ENCODE results near the gene U2SURP.
"Not testable (repeated sequence)": the region's sequence is repeated elsewhere in the genome, so short reads cannot be mapped to it uniquely, and the experiment has no call there.

Gene U2SURP

DNA sequence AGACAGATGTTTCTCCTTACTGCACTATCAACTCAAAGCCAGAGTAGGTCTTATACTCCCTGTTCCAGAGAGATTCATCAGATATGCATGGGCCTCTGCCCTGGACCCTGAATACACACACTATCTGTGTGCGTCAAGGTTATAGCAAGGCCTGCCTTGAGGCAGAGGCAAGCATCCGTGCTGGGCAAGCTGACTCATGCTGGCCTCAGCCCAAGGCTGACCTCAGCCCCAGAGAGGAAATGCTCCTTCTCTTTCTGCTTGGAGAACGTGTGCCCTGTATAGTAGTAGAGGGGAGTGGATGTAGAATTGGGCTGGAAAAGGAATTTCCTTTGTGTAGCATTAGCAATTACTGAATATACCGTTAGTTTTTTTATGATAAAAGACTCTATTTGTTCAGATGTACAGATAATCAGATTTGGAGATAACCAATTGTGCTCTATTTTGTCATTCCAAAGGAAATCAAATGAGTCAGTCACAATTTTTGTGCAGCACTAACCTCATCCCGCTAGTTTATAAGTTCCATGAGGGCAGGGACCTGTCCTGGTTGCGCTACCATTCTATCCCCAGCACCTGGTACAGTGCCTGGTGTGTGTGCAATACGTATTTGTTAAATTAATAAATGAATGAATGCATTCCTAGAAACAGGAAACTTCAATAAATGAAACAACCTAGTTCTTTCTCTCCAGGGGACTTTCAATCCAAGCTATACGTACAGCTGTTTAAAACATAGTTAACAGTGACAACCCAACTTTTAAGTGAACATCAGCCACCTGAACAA is 24.6 kb upstream of the U2SURP start:
- DNase-seq = peak; percentile 90

DNA sequence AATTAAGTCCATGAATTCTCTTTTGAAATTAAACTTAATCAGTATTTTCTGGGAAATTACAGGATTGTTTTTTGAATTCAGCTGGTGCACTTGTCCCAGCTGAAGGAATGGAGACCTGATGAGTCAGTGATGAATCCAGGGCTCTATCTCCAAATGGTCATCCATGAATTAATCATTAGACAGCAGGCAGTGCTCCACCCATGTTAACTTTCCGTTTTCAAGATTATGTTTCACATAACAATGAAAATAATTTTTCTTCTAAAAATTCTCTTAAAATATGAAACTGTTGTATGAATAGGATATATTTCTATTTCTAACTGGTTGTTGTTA is 24.0 kb upstream of the U2SURP start:
- no peak for DNase-seq

DNA sequence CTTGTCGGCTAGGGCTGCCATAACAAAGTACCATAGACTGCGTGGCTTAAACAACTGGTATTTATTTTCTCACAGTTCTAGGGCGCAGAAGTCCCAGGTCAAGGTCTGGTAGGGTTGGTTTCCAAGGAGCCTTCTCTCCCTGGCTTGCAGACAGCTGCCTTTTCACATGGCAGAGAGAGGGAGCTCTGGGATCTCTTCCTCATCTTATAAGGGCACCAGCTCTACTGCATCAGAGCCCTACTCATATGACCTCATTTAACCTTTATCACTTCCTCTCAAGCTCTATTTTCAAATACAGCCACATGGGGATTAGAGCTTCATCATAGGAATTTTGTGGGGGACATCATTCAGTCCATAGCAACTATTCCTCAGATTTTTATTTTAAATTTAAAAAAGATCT is 20.3 kb upstream of the U2SURP start:
- DNase-seq = no peak

DNA sequence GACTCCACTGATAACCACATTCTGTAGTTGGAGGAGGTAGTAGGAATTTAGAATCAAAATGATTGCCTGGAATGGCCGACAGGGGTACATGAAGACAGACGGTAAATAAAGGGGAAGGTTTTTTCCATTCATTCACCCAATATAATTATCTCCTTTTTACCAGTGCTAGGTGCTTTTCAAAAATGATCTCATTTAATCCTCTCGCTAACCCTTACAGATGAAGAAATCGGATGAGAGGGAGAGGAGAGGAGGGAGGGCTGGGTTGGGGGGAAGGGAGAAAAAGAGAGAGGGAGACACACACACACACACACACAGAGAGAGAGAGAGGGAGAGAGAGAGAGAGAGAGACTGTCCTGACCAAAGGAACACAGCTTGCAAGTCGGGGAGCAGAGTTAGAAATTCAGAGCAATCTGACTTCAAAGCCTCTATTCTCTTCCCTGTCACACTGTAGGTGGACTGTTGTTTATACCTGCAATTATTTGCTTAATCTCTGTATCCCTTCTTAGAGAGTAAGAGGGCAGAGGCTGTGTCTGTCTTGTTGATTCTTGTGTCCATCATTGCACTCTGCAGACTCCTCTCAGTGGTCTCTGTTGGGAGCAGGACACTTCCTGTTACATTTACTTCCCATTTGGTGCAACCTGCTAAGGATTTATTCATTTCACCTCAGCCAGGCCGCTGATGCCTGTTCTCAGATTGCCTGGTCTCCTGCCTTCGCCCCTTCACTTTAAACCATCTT is 19.2 kb upstream of the U2SURP start:
- DNase-seq = no peak

DNA sequence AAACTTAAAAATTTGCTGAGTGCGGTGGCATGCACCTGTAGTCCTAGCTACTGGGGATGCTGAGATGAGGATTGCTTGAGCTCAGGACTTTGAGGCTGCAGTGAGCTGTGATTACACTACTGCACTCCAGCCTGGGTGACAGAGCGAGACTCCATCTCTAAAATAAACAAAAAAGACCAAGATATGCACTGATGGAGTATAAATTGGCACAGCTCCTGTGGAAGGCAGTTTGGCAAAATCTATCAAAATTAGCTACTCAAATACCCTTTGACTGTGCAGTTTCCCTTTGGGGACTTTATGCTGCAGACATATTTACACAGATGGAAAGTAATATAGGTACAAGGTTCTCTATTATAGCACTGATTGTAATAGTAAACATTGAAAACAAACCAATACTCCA is 18.1 kb upstream of the U2SURP start:
- no peak for DNase-seq

DNA sequence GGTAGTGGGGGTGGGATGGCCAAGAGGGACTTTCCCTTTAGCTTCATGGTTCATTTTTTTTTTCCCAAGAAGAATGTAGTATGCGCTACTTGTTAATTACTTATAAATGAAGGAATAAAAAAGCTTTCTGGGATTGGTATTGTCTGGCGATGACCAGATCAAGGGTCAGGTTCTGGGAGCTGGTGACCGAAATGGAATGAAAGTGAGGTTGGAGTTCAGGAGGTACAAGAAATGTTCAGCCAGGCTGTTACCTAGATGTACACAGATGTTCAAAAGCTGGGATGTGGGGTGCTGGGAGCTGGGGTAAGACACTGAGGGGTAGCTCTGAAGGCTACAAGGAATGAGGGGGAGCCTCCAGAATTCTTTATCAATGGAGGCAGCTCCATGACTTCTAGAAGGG is 17.1 kb upstream of the U2SURP start:
- DNase-seq = no peak

DNA sequence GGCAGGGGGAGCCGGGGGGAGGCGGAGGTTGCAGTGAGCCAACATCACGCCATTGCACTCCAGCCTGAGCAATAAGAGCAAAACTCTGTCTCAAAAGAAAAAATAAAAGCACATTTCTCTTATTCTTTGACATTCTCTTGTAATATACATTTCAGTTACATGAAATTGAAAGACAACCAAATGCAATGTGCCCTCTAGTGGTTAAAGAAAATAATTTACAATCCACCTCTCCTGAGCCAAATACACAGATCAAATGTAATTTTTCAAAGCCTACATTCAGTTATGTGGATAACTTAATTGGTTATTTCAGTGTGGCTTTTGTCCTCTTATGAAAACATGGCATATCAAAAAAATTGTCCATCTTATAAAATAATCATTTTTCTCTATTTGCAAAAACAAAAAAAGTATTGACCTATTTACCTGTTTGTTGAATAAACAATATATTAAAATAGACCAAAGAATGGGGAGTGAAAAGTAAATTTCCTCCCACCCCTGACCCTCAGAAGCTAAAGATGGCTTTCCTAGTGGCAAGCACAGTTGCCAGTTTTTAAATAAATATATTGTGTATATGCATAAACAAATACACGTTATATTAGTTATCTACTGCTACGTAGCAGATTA is 14.2 kb upstream of the U2SURP start:
- DNase-seq = peak; percentile 41

DNA sequence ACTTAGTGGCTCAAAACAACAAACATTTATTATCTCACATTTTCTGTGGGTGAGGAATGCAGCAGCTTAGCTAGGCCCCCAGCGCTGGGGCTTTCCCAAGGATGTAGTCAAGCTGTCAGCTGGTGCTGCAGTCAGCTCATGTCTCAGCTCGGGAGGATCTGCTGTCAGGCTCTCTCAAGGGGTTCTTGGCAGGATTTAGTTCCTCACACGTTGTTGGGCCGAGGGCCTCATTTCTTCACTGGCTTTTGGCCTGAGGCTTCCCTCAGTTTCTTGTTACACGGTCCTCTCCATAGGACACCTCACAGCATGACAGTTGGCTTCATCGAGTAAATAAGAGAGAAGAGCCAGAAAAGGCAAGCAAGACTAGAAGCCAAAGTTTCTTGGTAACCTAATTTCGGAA is 13.7 kb upstream of the U2SURP start:
- DNase-seq = peak; percentile 25

DNA sequence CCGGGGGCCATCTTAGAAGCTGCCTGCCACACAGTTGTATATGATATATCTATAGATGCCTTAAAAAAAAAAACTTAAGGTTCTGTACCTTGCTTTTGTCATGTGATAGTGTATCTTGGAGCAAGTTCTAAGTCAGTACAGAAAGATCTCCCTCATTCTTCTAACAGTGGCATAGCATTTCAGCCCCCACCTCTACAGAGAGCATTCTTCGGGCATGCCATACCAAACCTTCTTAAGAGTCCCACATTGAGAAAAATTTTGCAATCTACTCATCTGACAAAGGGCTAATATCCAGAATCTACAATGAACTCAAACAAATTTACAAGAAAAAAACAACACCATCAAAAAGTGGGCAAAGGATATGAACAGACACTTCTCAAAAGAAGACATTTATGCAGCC is 13.1 kb upstream of the U2SURP start:
- not testable (repeated sequence) for DNase-seq

DNA sequence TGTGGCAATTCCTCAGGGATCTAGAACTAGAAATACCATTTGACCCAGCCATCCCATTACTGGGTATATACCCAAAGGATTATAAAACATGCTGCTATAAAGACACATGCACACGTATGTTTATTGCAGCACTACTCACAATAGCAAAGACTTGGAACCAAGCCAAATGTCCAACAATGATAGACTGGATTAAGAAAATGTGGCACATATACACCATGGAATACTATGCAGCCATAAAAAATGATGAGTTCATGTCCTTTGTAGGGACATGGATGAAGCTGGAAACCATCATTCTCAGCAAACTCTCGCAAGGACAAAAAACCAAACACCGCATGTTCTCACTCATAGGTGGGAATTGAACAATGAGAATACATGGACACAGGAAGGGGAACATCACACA is 12.5 kb upstream of the U2SURP start:
- not testable (repeated sequence) for DNase-seq

DNA sequence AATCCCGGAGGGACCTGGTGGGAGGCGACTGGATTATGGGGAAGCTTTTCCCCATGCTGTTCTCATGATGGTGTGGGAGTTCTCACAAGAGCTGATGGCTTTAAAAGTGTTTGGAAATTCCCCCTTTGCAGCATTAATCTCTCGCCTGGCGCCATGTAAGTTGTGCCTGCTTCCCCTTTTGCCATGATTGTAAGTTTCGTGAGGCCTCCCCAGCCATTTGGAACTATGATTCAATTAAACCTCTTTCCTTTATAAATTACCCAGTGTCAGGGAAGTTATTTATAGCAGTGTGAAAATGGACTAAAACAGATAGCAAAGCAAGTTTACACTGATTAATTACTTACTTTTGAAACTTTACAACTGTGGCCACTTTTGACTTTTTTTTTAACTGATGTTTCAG is 10.6 kb upstream of the U2SURP start:
- no peak for DNase-seq

DNA sequence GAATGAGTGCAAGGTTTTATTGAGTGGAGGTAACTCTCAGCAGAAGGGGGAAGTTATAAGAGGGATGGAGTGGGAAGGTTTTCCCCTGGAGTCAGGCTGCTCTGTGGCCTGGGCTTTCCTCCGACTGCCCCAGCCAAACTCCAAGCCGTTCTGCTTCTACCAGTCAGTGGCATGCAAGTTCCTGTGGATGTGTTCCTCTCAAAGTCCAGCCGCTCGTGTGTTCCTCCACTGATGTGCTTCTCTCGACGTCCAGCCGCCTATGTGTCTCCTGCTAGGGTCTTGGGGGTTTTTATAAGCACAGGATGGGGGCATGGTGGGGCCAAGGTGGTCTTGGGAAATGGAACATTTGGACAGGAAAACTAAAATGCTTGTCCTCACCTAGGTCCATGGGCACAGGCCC is 9.0 kb upstream of the U2SURP start:
- DNase-seq = no peak

DNA sequence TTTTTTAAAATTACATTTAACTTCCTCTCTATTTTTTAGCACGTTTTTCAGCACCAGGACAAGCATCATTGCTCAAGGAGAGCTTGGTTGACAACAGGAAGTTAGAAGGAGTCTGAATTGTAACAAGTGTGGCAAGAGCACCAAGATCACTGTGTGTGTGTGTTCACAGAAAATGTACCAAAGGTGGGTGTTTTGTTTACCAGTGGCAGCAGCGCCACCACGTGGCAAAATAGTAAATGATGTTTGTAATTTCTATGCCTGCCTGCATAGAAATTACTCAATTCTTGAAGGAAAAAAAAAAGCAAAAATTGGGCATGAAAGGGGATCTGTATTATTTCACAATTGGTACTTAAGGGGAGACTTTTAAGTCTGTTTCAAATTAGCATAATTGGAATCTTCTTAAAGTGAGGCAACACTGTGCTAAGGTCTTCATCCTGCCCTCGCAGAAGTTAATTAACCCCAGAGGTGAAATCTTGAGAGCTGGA is 7.4 kb upstream of the U2SURP start:
- peak; percentile 61 for DNase-seq

DNA sequence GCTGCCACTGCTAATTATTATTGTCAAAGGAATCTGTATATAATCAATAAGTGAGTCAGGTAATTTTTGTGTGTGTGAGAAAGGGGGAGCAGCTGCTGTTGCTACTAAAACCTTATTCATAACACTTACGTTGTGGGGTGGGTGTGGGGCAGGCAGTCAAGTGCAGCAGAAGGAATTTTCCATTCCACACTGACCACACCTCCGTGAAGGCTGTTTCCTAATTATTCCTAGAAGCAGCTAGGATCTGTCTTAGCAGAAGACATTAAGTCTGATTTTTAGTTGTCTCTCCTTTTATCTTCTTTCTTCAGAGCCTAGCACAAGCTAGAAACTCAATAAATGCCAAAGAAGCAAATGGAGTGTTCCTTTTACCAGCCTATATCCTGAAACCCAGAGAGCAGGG is 4.0 kb upstream of the U2SURP start:
- no peak for DNase-seq

DNA sequence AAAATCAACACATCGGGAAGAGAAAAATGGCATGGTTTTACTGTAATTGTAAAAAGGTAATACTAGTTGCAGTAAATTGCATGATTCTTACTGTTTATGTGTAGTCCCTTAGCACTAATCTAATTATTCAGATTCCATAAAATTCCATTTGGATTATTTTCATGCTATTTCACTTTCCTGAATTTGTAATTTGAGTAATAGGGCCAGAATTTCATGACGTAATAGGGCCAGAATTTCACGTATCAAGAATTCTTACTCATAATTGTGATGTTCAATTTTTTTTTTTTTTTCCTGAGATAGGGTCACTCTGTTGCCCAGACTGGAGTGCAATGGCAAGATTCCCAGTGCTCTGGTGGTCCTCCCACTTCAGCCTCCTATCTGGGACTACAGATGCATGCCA is 2.9 kb upstream of the U2SURP start:
- peak; percentile 71 for DNase-seq

DNA sequence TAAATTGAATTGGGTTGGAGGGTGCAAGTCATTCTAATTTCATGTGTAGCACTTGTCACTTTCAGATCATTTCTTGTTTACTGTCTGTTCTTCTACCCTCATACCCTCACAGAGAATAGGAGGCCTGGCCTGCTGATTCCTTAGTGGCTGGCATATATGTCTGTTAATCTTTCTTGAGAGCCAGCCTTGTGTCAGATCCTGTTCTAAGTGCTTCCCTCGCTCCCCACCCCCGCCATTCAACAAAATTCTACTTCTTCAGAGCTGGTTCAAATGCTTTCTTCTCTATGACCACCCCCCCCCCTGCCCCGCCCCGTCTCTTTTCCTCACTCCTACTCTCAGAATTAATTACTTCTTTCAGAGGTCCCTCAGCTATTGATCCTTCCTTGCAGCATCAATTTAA is 1.5 kb upstream of the U2SURP start:
- no peak for DNase-seq

DNA sequence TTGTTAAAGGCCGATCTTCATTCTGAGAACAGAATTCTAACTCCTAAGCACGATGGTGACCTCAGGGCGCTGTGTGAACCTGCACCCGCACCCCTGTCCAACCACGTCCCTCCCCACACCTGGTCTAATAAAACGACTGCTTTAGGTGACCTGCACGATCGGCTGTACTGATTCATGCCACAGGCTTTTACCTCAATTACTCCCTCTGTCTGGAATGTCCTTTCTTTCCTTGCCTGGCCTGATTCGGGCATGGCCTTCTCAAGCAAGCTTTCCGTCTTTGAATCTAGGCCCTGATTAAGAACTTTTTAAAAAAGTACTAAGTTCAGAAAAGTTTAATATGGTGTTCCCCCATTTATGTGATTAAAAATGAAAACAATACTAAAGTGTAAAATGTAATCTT is 842 bp upstream of the U2SURP start:
- no peak for DNase-seq

DNA sequence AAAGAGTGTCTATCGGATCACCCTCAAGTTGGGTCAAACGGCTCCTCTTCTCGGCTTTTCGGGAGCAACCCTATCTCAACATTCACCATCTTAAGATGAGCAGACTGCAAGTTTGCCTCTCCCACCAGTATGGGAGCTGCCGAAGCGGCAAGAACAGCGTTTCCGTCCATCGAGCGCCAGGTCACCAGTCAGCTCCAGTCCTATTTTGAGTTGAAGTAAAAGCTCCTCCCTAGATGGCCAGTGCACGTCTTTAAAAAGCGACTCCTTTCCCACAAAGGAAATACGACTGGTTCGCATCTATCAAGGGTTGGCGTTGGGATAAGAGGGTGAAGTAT is 369 bp upstream of the U2SURP start:
- DNase-seq = no peak

DNA sequence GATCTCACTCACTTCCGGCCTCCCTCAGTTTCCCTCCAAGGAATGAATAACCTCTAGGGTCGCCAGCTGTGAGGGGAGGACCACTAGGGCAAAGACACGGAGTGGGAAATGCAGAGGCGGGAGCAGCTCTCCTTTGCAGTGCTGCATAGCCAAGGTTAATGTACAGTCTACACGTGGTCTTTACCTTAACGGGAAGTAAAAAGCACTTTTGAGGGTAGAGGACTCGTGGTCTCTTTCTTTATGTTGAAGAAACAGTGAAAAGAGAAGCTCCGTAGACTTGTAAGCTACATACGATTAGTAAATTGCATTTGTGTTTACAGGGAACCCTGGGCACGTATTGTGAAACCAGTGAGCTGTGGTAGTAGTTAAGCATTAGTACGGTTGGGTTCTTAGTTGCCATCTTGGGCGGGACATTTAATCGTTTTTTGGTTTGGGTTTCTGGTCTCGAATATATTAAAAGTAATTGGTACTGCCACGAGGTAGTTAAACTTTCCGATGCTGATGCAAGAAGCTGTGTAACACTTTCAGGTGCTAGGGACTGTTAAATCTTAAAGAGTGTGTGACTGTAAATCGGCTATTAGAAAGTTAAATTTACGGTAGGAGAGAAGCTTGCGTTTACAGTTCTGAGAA is 828 bp downstream of the U2SURP start:
- peak; percentile 0 for DNase-seq

DNA sequence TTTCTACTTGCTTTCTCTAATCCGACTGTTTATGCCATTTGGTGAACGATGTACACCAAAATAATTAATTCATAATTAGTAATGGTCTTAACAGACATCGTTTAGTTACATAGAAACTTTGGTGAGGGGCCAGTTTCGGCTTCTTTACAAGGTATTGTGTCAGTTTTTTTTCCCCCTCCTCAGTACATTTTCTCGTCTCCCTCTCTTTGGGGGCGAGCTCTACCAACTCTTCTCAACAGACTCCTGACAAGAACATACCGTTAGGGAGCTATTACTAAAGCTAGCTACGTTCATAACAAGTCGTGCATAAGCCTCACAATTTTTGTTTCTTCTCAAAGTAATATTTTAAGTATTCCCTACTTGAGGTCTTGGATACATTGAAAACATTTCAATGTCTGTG is 1.4 kb downstream of the U2SURP start:
- no peak for DNase-seq

DNA sequence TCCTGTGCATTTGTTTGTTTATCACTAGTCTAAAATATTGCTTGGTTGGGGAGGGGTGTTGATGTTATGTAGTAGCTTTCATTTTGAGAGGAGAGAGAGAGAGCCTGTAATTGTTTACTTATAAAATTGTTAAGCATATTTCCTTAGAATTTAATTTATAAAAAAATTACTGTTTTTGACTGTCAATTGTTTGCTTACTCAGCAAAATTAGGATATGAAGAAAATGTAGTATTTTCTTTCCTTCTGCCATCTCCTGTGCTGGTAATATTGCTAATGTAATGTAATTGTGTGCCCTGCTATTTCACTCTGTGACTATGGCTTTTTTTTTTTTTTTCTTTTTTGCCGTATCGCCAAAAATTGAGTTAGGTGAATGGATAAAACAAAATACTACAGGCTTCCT is 3.5 kb downstream of the U2SURP start:
- DNase-seq = no peak

DNA sequence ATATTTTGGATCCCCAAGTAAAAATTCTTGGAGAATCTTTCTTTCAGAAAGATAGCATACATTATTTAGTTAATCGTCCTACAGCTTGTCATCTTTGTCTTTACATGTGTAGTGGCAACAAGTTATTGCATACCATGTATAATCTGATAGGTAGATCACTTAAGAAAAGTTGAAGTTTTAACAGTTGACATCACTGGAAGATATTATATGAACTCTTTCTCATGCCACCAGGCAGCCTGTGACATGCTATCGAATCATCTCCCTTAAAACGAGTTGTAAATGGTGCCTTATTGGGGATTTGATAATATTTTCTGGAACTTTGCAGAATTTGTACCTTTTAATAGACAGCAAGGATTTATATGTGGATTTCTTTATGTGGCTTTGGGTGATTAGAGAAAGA is 8.7 kb downstream of the U2SURP start:
- DNase-seq = peak; percentile 1

DNA sequence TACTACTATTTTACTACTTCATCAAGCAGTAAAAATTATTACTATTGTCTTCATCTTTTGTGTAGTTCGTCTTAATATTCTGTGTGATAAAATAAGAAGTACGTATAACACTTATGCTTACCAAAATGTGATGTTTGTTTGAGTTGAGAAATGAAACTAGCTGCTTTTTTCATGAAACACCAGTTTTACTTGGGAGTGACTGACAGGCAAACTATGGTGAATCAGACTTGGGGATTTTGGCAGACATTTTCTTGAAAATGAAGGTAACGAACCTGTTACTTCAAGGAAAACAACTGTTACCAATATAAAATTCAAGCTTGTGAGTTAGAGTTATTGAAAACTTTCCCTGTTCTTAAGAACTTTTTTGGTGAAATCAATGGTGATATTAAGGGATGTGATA is 10.3 kb downstream of the U2SURP start:
- no peak for DNase-seq

DNA sequence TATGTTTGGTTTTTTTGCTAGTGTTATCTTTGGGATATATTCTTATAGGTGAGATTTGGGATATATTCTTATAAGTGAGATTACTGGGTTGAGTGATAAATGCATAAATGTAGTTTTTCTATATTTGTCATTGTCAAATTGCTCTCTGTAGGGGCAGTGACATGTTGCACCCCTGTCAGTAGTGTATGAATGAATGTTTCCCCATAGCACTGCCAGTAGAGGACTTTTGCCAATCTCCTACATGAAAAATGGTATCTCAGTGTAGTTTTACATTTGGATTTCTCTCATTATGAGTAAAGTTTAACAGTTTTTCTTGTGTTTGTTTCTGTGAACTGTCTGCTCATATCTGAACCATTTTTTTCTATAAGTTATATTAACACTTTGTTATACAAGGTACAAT is 13.6 kb downstream of the U2SURP start:
- no peak for DNase-seq
